GM12872 (cell line): ENCODE measurements around the gene SCD.

Experiments
- CTCF ChIP-seq: IDR thresholded peaks from 3 replicates; pipeline ENCODE4 v1.5.1; 2011; ENCODE audit warnings: low read depth, mild to moderate bottlenecking, low read length, moderate library complexity; ENCODE audit not compliant: insufficient read depth

Gene SCD

DNA sequence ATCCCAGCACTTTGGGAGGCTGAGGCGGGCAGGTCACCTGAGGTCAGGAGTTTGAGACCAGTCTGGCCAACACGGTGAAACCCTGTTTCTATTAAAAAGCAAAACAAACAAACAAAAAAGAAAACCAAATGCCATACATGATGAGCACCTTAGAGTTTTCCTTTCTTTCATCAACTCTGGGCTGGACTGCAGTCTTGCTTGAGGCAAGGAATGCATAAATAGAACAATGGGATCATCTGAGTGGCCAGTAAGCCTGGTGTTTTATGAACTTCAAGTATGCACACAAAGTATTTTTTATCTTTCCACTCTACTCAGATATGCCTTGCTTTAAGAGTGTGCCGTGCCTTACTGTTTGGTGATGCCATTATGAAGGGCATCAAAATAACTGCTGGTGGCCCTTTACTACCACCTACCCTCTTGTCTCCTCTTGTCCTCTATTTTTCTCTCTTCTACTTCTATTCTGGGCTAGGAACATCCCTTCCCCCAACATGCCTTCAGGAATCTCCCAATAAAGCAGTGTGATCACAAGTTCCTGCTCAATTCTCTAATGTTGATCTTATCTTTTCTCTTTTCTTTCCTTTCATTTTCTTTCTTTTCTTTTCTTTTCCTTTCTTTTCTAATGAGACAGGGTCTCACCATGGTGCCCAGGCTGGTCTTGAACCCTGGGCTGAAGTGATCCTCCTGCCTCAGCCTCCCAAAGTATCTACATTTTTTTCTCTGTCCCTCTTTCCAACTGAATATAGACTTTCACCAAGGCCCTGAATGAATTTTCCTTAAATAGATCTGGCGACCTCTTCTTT, 10.2 kb downstream of the SCD start:
- no peak for TF ChIP-seq CTCF

GRCh38 chr10:100359030-100359432, 12.0 kb downstream of the SCD start:
- TF ChIP-seq CTCF, result no peak

DNA sequence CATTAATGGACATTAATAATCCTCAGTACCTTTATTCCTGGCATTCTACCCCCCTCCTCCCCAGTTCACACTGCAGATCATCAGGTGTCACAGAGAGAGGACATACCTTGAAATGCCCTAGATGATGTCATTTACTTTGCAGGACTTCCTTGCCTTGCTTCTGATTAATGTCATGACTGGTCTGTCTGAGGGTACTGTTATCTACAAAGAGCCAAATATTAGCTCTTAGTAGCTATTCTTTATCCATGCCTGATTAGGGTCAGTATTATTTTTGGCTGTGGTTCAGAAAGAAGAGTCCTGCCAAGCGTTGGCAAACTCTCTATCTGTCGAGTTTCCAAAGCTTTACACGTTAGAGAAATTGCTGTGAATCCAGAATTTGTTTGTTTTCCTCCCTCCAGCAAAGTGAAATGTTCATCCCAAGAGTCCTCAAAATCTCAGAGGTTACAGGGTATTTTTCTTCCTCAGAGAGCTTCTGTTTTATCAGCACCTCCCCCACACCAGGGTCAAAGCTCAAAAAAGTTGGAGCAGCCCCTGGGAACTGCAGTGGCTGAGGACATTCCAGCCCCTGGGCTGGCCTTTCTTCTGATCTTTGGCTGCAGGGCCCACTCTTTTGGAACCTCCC, 12.6 kb downstream of the SCD start:
- no peak for TF ChIP-seq CTCF

DNA sequence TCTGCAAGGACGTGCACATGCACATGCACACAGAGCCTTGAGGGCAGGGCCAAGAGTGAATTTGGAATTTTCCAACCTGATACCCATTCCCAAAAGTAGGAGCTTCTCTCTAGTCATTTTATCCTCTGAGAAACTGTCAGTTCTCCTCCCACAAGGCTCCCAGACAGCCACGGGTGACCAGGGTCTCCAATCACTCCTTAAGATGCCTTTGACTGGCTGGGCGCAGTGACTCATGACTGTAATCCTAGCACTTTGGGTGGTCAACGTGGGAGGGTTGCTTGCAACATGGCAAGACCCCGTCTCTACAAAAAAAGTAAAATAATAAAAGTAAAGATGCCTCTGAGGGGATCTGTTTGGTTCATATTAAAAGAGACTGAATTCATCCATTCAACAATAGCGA, 13.2 kb downstream of the SCD start:
- no peak for TF ChIP-seq CTCF

DNA sequence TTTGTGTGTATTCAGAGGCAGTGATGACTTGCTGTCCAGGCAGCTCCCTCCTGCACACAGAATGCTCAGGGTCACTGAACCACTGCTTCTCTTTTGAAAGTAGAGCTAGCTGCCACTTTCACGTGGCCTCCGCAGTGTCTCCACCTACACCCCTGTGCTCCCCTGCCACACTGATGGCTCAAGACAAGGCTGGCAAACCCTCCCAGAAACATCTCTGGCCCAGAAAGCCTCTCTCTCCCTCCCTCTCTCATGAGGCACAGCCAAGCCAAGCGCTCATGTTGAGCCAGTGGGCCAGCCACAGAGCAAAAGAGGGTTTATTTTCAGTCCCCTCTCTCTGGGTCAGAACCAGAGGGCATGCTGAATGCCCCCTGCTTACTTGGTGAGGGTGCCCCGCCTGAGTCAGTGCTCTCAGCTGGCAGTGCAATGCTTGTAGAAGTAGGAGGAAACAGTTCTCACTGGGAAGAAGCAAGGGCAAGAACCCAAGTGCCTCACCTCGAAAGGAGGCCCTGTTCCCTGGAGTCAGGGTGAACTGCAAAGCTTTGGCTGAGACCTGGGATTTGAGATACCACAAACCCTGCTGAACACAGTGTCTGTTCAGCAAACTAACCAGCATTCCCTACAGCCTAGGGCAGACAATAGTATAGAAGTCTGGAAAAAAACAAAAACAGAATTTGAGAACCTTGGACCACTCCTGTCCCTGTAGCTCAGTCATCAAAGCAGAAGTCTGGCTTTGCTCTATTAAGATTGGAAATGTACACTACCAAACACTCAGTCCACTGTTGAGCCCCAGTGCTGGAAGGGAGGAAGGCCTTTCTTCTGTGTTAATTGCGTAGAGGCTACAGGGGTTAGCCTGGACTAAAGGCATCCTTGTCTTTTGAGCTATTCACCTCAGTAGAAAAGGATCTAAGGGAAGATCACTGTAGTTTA, 15.8 kb downstream of the SCD start:
- TF ChIP-seq CTCF, result no peak

DNA sequence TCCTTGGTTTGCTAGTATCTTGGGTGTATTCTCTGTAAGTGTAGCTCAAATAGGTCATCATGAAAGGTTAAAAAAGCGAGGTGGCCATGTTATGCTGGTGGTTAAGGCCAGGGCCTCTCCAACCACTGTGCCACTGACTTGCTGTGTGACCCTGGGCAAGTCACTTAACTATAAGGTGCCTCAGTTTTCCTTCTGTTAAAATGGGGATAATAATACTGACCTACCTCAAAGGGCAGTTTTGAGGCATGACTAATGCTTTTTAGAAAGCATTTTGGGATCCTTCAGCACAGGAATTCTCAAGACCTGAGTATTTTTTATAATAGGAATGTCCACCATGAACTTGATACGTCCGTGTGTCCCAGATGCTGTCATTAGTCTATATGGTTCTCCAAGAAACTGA, 17.1 kb downstream of the SCD start:
- TF ChIP-seq CTCF, result no peak

GRCh38 chr10:100364735-100365391, 17.8 kb downstream of the SCD start:
- no peak for TF ChIP-seq CTCF
